ENCODE results near the gene OR4S1. TPM values are rescaled to one million over a fixed set of nuclear protein-coding genes. Genes with fewer than 3 reads are reported as not detected.

The OR4S1 gene
- total RNA-seq, 1 donor from 2014 or later: not detected

DNA sequence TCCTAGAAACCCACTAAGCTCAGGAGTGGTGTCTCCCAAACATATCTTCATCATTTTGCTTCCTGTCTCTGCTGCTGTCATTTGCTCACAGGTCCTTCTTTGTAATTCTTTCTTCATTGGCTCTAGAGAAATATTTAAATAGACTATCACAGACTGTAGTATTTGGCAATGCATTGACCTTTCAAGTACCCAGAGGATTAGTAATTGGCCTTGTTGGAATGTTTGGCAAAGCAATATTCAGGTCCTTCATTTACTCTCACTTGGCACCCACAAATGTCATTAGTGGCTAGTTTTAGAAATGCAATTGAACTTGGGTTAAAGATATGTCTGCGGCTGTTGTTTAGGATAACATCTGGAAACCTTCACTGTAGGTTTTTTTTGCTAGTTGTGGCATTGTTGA, 48.7 kb downstream of the OR4S1 start:
- no peaks in the 10 kb centered on the region for H3K27me3 Mint-ChIP-seq (ENCODE audit: low read depth)
- peaks cover 27% of the 10 kb centered on the region for H3K9me3 Mint-ChIP-seq
- H3K27ac Mint-ChIP-seq (ENCODE audit: unreplicated experiment): no peak overlapping the region
- H3K4me3 Mint-ChIP-seq: no peak overlapping the region
- DNase-seq (ENCODE audit: low read depth, low spot score): no peak
- H3K4me1 Mint-ChIP-seq: no peaks in the 10 kb centered on the region
- peaks cover 7% of the 10 kb centered on the region for H3K36me3 Mint-ChIP-seq (ENCODE audit: low read depth)
- TF ChIP-seq CTCF (conservative IDR thresholded peaks at IDR 0.05): no peak

Other genes with a start within 250 kb of the OR4S1 start
- not detected in 2 replicates for gene OR4B1, start 89.4 kb upstream of the OR4S1 start, total RNA-seq
- gene OR4X2, start 61.1 kb upstream of the OR4S1 start, total RNA-seq: not detected in 2 replicates
- gene OR4X1, start 42.4 kb upstream of the OR4S1 start, total RNA-seq: not detected in 2 replicates
- gene OR4C3, start 18.7 kb downstream of the OR4S1 start, total RNA-seq: not detected in 2 replicates
- gene OR4C5, start 60.2 kb downstream of the OR4S1 start, total RNA-seq: not detected in 2 replicates
- not detected in 2 replicates for gene OR4A47, start 182.6 kb downstream of the OR4S1 start, total RNA-seq